ENCODE data around the gene SMCP. TPM values are rescaled to one million over a fixed set of nuclear protein-coding genes. Genes with fewer than 3 reads are reported as not detected.

SMCP gene
- total RNA-seq, 2 experiments from 2014 or later, result not detected

GRCh38 chr1:152860129-152860528 is 18.0 kb upstream of the SMCP start:
- Mint-ChIP-seq H3K9me3 (no peaks in the 10 kb centered on the region), H3K27me3 (peaks cover 39% of the 10 kb centered on the region), H3K4me1 (ENCODE audit: low read depth) (no peaks in the 10 kb centered on the region), H3K36me3 (ENCODE audit: low read depth) (no peaks in the 10 kb centered on the region), H3K4me3 (no peak overlapping the region), H3K27ac (no peak overlapping the region)
- TF ChIP-seq CTCF (IDR thresholded peaks at IDR 0.05), result no peak
- no peak for ATAC-seq (ENCODE audit: poor library complexity)
- H3K4me3 ChIP-seq (ENCODE audit: low read length), result no peak overlapping the region
- CTCF ChIA-PET, result no interaction called here
- H3K4me1 ChIP-seq (ENCODE audit: insufficient read depth, low read length), result no peaks in the 10 kb centered on the region
- H3K36me3 ChIP-seq (ENCODE audit: insufficient read depth, low read length), result no peaks in the 10 kb centered on the region
- POLR2A ChIA-PET, result no interaction called here
- H3K27ac ChIP-seq (ENCODE audit: low read depth in 1 of 2, low read length in 2 of 2), result no peak overlapping the region
- intact Hi-C loops (cut with DNase I, micrococcal nuclease), result no loop called here
- H3K27me3 ChIP-seq (ENCODE audit: control insufficient read depth in 1 of 2, insufficient read depth in 2 of 2, low read length in 2 of 2), result peaks cover 8 to 9% of the 10 kb centered on the region in 2 experiments
- H3K9me3 ChIP-seq (ENCODE audit: control insufficient read depth in 1 of 2, insufficient read depth in 1 of 2, low read length in 2 of 2), result no peaks in the 10 kb centered on the region
- DNase-seq, result no peak

GRCh38 chr1:152861374-152861773 is 16.7 kb upstream of the SMCP start:
- Histone ChIP-seq H3K36me3 (ENCODE audit: insufficient read depth, low read length) (no peaks in the 10 kb centered on the region), H3K27ac (ENCODE audit: low read depth in 1 of 2, low read length in 2 of 2) (no peak overlapping the region), H3K27me3 (ENCODE audit: control insufficient read depth in 1 of 2, insufficient read depth in 2 of 2, low read length in 2 of 2) (peaks cover 8 to 18% of the 10 kb centered on the region in 2 experiments), H3K4me3 (ENCODE audit: low read length) (no peak overlapping the region), H3K4me1 (ENCODE audit: insufficient read depth, low read length) (no peaks in the 10 kb centered on the region), H3K9me3 (ENCODE audit: control insufficient read depth in 1 of 2, insufficient read depth in 1 of 2, low read length in 2 of 2) (no peaks in the 10 kb centered on the region)
- no peak overlapping the region for H3K4me3 Mint-ChIP-seq
- ChIA-PET CTCF (no interaction called here), POLR2A (no interaction called here)
- ATAC-seq (ENCODE audit: poor library complexity) (no peak), DNase-seq (no peak)
- no peak for TF ChIP-seq CTCF (IDR thresholded peaks at IDR 0.05)
- H3K27ac Mint-ChIP-seq, result no peak overlapping the region
- H3K36me3 Mint-ChIP-seq (ENCODE audit: low read depth), result no peaks in the 10 kb centered on the region
- intact Hi-C loops (cut with DNase I, micrococcal nuclease), result no loop called here
- peaks cover 33% of the 10 kb centered on the region for H3K27me3 Mint-ChIP-seq
- no peaks in the 10 kb centered on the region for H3K4me1 Mint-ChIP-seq (ENCODE audit: low read depth)
- H3K9me3 Mint-ChIP-seq, result no peaks in the 10 kb centered on the region

GRCh38 chr1:152864443-152864842 is 13.7 kb upstream of the SMCP start:
- Mint-ChIP-seq H3K36me3 (ENCODE audit: low read depth) (no peaks in the 10 kb centered on the region), H3K4me3 (no peak overlapping the region), H3K4me1 (ENCODE audit: low read depth) (no peaks in the 10 kb centered on the region), H3K9me3 (no peaks in the 10 kb centered on the region), H3K27me3 (peaks cover 22% of the 10 kb centered on the region), H3K27ac (no peak overlapping the region)
- Histone ChIP-seq H3K27ac (ENCODE audit: low read depth in 1 of 2, low read length in 2 of 2) (no peak overlapping the region), H3K27me3 (ENCODE audit: control insufficient read depth in 1 of 2, insufficient read depth in 2 of 2, low read length in 2 of 2) (peaks cover 9 to 16% of the 10 kb centered on the region in 2 experiments), H3K4me1 (ENCODE audit: insufficient read depth, low read length) (no peaks in the 10 kb centered on the region), H3K4me3 (ENCODE audit: low read length) (no peak overlapping the region), H3K36me3 (ENCODE audit: insufficient read depth, low read length) (no peaks in the 10 kb centered on the region), H3K9me3 (ENCODE audit: control insufficient read depth in 1 of 2, insufficient read depth in 1 of 2, low read length in 2 of 2) (no peaks in the 10 kb centered on the region)
- intact Hi-C loops (cut with DNase I, micrococcal nuclease), result no loop called here
- ChIA-PET POLR2A (no interaction called here), CTCF (no interaction called here)
- DNase-seq (no peak), ATAC-seq (ENCODE audit: poor library complexity) (no peak)
- no peak for TF ChIP-seq CTCF (IDR thresholded peaks at IDR 0.05)
